ENCODE data around the gene ASB5. TPM values are rescaled to one million over a fixed set of nuclear protein-coding genes. Genes with fewer than 3 reads are reported as not detected.

The ASB5 gene
- total RNA-seq, 1 experiment from 2014 or later, result not detected

- CTCF ChIA-PET, result no interaction called here
- Histone ChIP-seq H3K4me2 (ENCODE audit: low read length) (no peak overlapping the region), H3K36me3 (ENCODE audit: control insufficient read depth in 1 of 2, insufficient read depth in 2 of 2, low read length in 2 of 2) (no peaks in the 10 kb centered on the region), H3K9me2 (ENCODE audit: insufficient read depth) (no peaks in the 10 kb centered on the region), H3K4me3 (replicated peaks in 1 of 2; ENCODE audit: low read depth in 1 of 2, low read length in 2 of 2) (no peak overlapping the region), H3K9me3 (ENCODE audit: control insufficient read depth in 1 of 2, insufficient read depth in 1 of 2, low read depth in 1 of 2, low read length in 2 of 2) (no peaks in the 10 kb centered on the region), H3K27ac (ENCODE audit: low read depth, low read length) (no peak overlapping the region), H3K79me2 (ENCODE audit: insufficient read depth, low read length) (no peaks in the 10 kb centered on the region), H2AFZ (ENCODE audit: low read depth, low read length, poor library complexity, severe bottlenecking) (no peak overlapping the region), H3K9ac (ENCODE audit: low read length) (no peak overlapping the region), H3K4me1 (ENCODE audit: control insufficient read depth in 1 of 2, insufficient read depth in 2 of 2, low read length in 2 of 2) (no peaks in the 10 kb centered on the region), H3K27me3 (ENCODE audit: insufficient read depth, low read length) (no peaks in the 10 kb centered on the region), H4K20me1 (ENCODE audit: insufficient read depth) (no peaks in the 10 kb centered on the region)
- TF ChIP-seq FOSL1 (IDR thresholded peaks at IDR 0.05; ENCODE audit: low read depth), result no peak
- no peak for TF ChIP-seq TCF7L2 (IDR thresholded peaks at IDR 0.05; ENCODE audit: borderline replicate concordance, extremely low read depth, insufficient read depth, insufficient read length)
- TF ChIP-seq CBX3 (IDR thresholded peaks at IDR 0.05; ENCODE audit: low read depth), result no peak
- TF ChIP-seq ZBTB33 (IDR thresholded peaks at IDR 0.05; ENCODE audit: extremely low read depth, insufficient replicate concordance, low read length), result no peak
- no peak for TF ChIP-seq ZFX (IDR thresholded peaks at IDR 0.05)
- no peak for TF ChIP-seq ZNF274 (IDR thresholded peaks at IDR 0.05; ENCODE audit: low read depth, low read length)
- no peak for TF ChIP-seq CEBPB (IDR thresholded peaks at IDR 0.05; ENCODE audit: low read depth)
- no peak for TF ChIP-seq POLR2AphosphoS5 (IDR thresholded peaks at IDR 0.05; ENCODE audit: low read depth, low read length)
- TF ChIP-seq POLR2A (IDR thresholded peaks at IDR 0.05; ENCODE audit: borderline replicate concordance, extremely low read depth, insufficient read depth, insufficient read length), result no peak
- TF ChIP-seq SIN3A (IDR thresholded peaks at IDR 0.05; ENCODE audit: low read depth), result no peak
- no peak for TF ChIP-seq SP1 (IDR thresholded peaks at IDR 0.05; ENCODE audit: low read depth)
- no peak for TF ChIP-seq ATF3 (IDR thresholded peaks at IDR 0.05)
- no peak for TF ChIP-seq YY1 (IDR thresholded peaks at IDR 0.05; ENCODE audit: extremely low read depth, insufficient replicate concordance, low read depth, low read length)
- no peak for TF ChIP-seq EZH2phosphoT487 (IDR thresholded peaks at IDR 0.05; ENCODE audit: borderline replicate concordance)
- no peak for TF ChIP-seq EGR1 (IDR thresholded peaks at IDR 0.05; ENCODE audit: low read depth)
- no peak for TF ChIP-seq MAX (IDR thresholded peaks at IDR 0.05)
- no TSS peak for BruUV-seq (replicated peaks)
- ATAC-seq (no peak), DNase-seq (ENCODE audit: low read depth, low spot score) (no peak)
- intact Hi-C loops (cut with micrococcal nuclease), result no loop called here
- POLR2A ChIA-PET, result no interaction called here
- RAD21 ChIA-PET (ENCODE audit: low non-redundant PET in 1 of 2, low total read pairs in 2 of 2, uncharacterized antibody in 2 of 2, unreplicated experiment in 2 of 2), result no interaction called here
These were observed 58.9 kb downstream of the ASB5 start for GRCh38 chr4:176210101-176210500.
